OCI-LY1 (cell line): Measurements from ENCODE around the gene OLIG2.

ENCODE experiments used
- H2AFZ ChIP-seq: fragments of 200-600 bp; sonication (generic), shearing (Covaris generic); 2 replicates; pipeline ENCODE4 v1.6.0; 2014; ENCODE audit warnings: antibody characterized with exemption, mild to moderate bottlenecking, low read length
- H3F3A ChIP-seq: fragments of 200-600 bp; sonication (generic), shearing (Covaris generic); 2 replicates; pipeline ENCODE4 v1.6.0; 2014; ENCODE audit warnings: mild to moderate bottlenecking, antibody characterized with exemption, low read length, moderate library complexity; ENCODE audit not compliant: insufficient read depth
- H3K27ac ChIP-seq: fragments of 200-600 bp; sonication (generic); 2 replicates; pipeline ENCODE4 v1.5.1; 2014; ENCODE audit warnings: low read length, mixed run types, mild to moderate bottlenecking, low read depth; ENCODE audit not compliant: poor library complexity, severe bottlenecking
- H3K27me3 ChIP-seq: fragments of 200-600 bp; sonication (generic); 2 replicates; pipeline ENCODE4 v1.6.0; 2014; ENCODE audit warnings: antibody characterized with exemption, mild to moderate bottlenecking, low read length, moderate library complexity; ENCODE audit not compliant: insufficient read depth
- H3K36me3 ChIP-seq: fragments of 200-600 bp; sonication (generic); 2 replicates; pipeline ENCODE4 v1.6.1; 2014; ENCODE audit warnings: mild to moderate bottlenecking, antibody characterized with exemption, low read length, moderate library complexity, mixed read lengths; ENCODE audit not compliant: insufficient read depth
- H3K4me1 ChIP-seq: fragments of 200-600 bp; sonication (generic); 2 replicates; pipeline ENCODE4 v1.5.1; 2014; ENCODE audit warnings: mild to moderate bottlenecking, low read length, moderate library complexity; ENCODE audit not compliant: insufficient read depth, severe bottlenecking
- H3K4me2 ChIP-seq: fragments of 200-600 bp; sonication (generic), shearing (Covaris generic); 2 replicates; pipeline ENCODE4 v1.6.1; 2014; ENCODE audit warnings: low read length
- H3K4me3 ChIP-seq: fragments of 200-600 bp; sonication (generic); 2 replicates; pipeline ENCODE4 v1.5.1; 2014; ENCODE audit warnings: low read length, low read depth, mild to moderate bottlenecking, mixed read lengths; ENCODE audit not compliant: poor library complexity, severe bottlenecking
- H3K79me2 ChIP-seq: fragments of 200-600 bp; shearing (Covaris generic); 2 replicates; pipeline ENCODE4 v1.6.1; 2016; ENCODE audit warnings: mixed run types, low read length, mixed read lengths; ENCODE audit not compliant: insufficient read depth
- H3K9ac ChIP-seq: fragments of 200-600 bp; sonication (generic), shearing (Covaris generic); 2 replicates; pipeline ENCODE4 v1.6.1; 2014; ENCODE audit warnings: mild to moderate bottlenecking, low read length, mixed read lengths
- H3K9me2 ChIP-seq: fragments of 200-600 bp; sonication (generic), shearing (Covaris generic); 2 replicates; pipeline ENCODE4 v1.6.1; 2014; ENCODE audit warnings: low read depth, mild to moderate bottlenecking, low read length, mixed read lengths
- H3K9me3 ChIP-seq: fragments of 200-600 bp; shearing (Covaris generic); 2 replicates; pipeline ENCODE4 v1.6.1; 2014; ENCODE audit warnings: low read length, mixed read lengths
- H4K20me1 ChIP-seq: fragments of 200-600 bp; sonication (generic), shearing (Covaris generic); 2 replicates; pipeline ENCODE4 v1.6.0; 2016; ENCODE audit warnings: mild to moderate bottlenecking, low read length; ENCODE audit not compliant: insufficient read depth
- EZH2 ChIP-seq: fragments of 200-600 bp; sonication (generic), shearing (Covaris generic); IDR thresholded peaks from 2 replicates; pipeline ENCODE4 v1.8.0; 2017; ENCODE audit warnings: borderline replicate concordance, mixed run types, mild to moderate bottlenecking, antibody characterized with exemption, low read length, moderate library complexity, mixed read lengths
- TF ChIP-seq, protein P1 (sequence below): fragments of 200-600 bp; sonication (generic), shearing (Covaris generic); IDR thresholded peaks from 2 replicates; pipeline ENCODE4 v1.5.1; 2017; ENCODE audit warnings: mild to moderate bottlenecking, antibody characterized with exemption, low read length, moderate library complexity, mixed read lengths

The OLIG2 gene

GRCh38 chr21:33014331-33014730, 11.4 kb upstream of the OLIG2 start:
- Histone ChIP-seq H3K27ac (no peak overlapping the region), H3F3A (no peaks in the 10 kb centered on the region), H3K36me3 (no peaks in the 10 kb centered on the region), H3K4me2 (no peak overlapping the region), H3K27me3 (no peaks in the 10 kb centered on the region; the same call in 1 of the 2 replicates), H3K9ac (no peak overlapping the region), H3K9me3 (no peaks in the 10 kb centered on the region), H3K4me3 (no peak overlapping the region), H2AFZ (no peak overlapping the region), H4K20me1 (no peaks in the 10 kb centered on the region), H3K9me2 (no peaks in the 10 kb centered on the region), H3K4me1 (no peaks in the 10 kb centered on the region), H3K79me2 (no peaks in the 10 kb centered on the region)
- TF ChIP-seq, protein P1, sequence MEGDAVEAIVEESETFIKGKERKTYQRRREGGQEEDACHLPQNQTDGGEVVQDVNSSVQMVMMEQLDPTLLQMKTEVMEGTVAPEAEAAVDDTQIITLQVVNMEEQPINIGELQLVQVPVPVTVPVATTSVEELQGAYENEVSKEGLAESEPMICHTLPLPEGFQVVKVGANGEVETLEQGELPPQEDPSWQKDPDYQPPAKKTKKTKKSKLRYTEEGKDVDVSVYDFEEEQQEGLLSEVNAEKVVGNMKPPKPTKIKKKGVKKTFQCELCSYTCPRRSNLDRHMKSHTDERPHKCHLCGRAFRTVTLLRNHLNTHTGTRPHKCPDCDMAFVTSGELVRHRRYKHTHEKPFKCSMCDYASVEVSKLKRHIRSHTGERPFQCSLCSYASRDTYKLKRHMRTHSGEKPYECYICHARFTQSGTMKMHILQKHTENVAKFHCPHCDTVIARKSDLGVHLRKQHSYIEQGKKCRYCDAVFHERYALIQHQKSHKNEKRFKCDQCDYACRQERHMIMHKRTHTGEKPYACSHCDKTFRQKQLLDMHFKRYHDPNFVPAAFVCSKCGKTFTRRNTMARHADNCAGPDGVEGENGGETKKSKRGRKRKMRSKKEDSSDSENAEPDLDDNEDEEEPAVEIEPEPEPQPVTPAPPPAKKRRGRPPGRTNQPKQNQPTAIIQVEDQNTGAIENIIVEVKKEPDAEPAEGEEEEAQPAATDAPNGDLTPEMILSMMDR = no peak
- no peak for TF ChIP-seq EZH2

DNA sequence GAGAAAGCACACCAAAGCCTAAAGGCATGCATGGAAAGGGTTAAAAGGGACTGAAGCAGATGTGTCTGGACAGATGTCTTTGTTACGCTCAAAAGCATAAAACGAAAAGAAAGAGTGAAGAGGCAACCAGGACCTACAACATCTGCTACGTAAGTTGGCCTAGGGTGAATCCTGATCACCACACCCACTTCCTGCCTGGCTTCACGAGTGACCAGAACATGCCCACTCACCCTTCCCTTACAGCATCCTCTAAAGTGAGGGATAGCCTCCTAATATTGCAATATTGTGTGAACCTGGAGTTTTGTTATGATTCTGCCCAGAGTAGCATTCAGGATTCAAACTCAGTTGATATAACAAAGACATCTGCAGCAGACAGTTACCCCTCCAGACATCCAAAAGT, 10.6 kb upstream of the OLIG2 start:
- H3K4me2 ChIP-seq = no peak overlapping the region
- no peak overlapping the region for H3K27ac ChIP-seq
- H3K9me2 ChIP-seq = no peaks in the 10 kb centered on the region
- H3K4me1 ChIP-seq = no peaks in the 10 kb centered on the region
- H3K9me3 ChIP-seq = no peaks in the 10 kb centered on the region
- no peaks in the 10 kb centered on the region; the same call in 1 of the 2 replicates for H3K27me3 ChIP-seq
- no peaks in the 10 kb centered on the region for H3K79me2 ChIP-seq
- no peak overlapping the region for H2AFZ ChIP-seq
- H3K4me3 ChIP-seq = no peak overlapping the region
- H4K20me1 ChIP-seq = no peaks in the 10 kb centered on the region
- TF ChIP-seq EZH2 = no peak
- TF ChIP-seq, protein P1 = no peak
- no peak overlapping the region for H3K9ac ChIP-seq
- H3F3A ChIP-seq = no peaks in the 10 kb centered on the region
- H3K36me3 ChIP-seq = no peaks in the 10 kb centered on the region

DNA sequence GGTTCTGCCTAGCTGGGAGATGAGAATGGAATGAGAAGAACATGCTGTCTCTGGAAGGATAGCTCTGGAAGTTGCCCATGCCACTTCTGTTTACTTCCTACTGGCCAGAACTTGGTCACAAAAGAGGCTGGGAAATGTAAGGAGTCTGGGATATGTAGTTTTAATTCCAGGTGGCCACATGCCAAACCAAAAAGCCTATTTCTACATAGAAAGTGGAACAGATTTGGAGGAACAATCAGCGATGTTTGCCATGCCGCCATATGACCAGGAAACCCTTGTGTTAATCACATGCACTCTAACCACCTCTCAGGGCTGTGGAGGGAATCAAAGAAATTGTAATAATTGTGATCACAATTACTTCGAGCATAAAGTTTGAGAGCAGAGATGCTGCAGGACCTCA, 10.0 kb upstream of the OLIG2 start:
- Histone ChIP-seq H3K4me2 (no peak overlapping the region), H3K9me3 (no peaks in the 10 kb centered on the region), H3K9me2 (no peaks in the 10 kb centered on the region), H2AFZ (no peak overlapping the region), H3F3A (no peaks in the 10 kb centered on the region), H3K36me3 (no peaks in the 10 kb centered on the region), H3K27ac (no peak overlapping the region), H3K4me3 (no peak overlapping the region), H3K27me3 (no peaks in the 10 kb centered on the region), H3K4me1 (no peaks in the 10 kb centered on the region), H3K9ac (no peak overlapping the region), H4K20me1 (no peaks in the 10 kb centered on the region), H3K79me2 (no peaks in the 10 kb centered on the region)
- TF ChIP-seq, protein P1 = no peak
- TF ChIP-seq EZH2 = no peak
